Spinal cord (tissue), 10 donors: Measurements from ENCODE around the gene NEK10. TPM values are rescaled to one million over a fixed set of nuclear protein-coding genes. Genes with fewer than 3 reads are reported as not detected.

ENCODE experiments used
- DNase-seq, 6 donors: peaks; one replicate each; pipeline versions ENCODE4 v3.0.0 to v3.0.0-alpha.2; 2013 to 2015; ENCODE audit warnings: low spot score in 6 of 6, low read depth in 4 of 6
- H3K27ac ChIP-seq: one replicate; pipeline ENCODE4 v1.5.1; 2013; ENCODE audit warnings: low read depth, low read length, control low read depth
- H3K27me3 ChIP-seq: one replicate; pipeline ENCODE4 v1.6.1; 2013; ENCODE audit warnings: low read length; ENCODE audit not compliant: control insufficient read depth, insufficient read depth
- H3K36me3 ChIP-seq: one replicate; pipeline ENCODE4 v1.6.1; 2013; ENCODE audit warnings: low read length; ENCODE audit not compliant: control insufficient read depth, insufficient read depth
- H3K4me1 ChIP-seq: one replicate; pipeline ENCODE4 v1.6.1; 2013; ENCODE audit warnings: low read length; ENCODE audit not compliant: control insufficient read depth, insufficient read depth
- H3K4me3 ChIP-seq: one replicate; pipeline ENCODE4 v1.5.1; 2013; ENCODE audit warnings: low read depth, low read length, control low read depth
- H3K9me3 ChIP-seq: one replicate; pipeline ENCODE4 v1.6.1; 2013; ENCODE audit warnings: low read length; ENCODE audit not compliant: control insufficient read depth, insufficient read depth
- WGBS: methylation state at CpG from one replicate; pipeline ENCODE4 v1.1.5; 2013; ENCODE audit warnings: missing lambda C conversion rate; ENCODE audit not compliant: insufficient coverage; 5-methylcytosine and 5-hydroxymethylcytosine counted together
- polyA plus RNA-seq, 2 donors: library from polyadenylated mRNA; unstranded; fragments of 120-200 nt; gene quantifications; one replicate each; pipeline ENCODE4 v1.2.1, GENCODE V29; 2013; ENCODE audit not compliant: insufficient read length in 2 of 2
- total RNA-seq, 2 donors: library from RNA; depleted of rRNA in 1 of 2; stranded (reverse); fragments of 120-200 nt in 1 of 2; fragments of >200 nt in 1 of 2; gene quantifications; one replicate each; pipeline versions ENCODE4 v1.2.3 to v1.2.4, GENCODE V29; 2013 to 2014
- donor health status: healthy.

Gene NEK10
- total and polyA plus RNA-seq, 4 donors, result 6.1 to 33.1 (median 10.6) TPM

DNA sequence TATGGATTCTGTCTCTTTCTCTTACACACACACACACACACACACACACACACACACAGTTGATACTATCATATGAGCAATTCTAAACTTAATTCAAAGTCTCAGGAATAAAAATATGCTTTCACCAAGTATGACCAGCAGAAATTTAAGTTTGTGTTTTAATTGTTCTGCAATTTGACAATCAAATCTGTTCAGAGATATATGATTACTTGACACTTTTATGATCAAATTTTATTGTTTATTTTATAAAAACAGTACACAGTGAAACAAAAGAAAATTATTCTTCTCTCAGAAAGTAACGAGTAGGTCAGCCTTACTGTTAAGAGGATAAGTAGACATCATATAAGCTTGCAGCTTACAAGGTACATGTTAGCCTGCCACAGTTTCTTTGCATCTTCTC is 114.3 kb downstream of the NEK10 start:
- no peak for DNase-seq
- no peak overlapping the region for H3K27ac ChIP-seq
- WGBS, result no CpG with 5 or more reads among the region's 1 CpG
- no peaks in the 10 kb centered on the region for H3K36me3 ChIP-seq
- H3K27me3 ChIP-seq, result no peaks in the 10 kb centered on the region
- no peaks in the 10 kb centered on the region for H3K4me1 ChIP-seq
- H3K4me3 ChIP-seq, result no peak overlapping the region
- H3K9me3 ChIP-seq, result no peaks in the 10 kb centered on the region

DNA sequence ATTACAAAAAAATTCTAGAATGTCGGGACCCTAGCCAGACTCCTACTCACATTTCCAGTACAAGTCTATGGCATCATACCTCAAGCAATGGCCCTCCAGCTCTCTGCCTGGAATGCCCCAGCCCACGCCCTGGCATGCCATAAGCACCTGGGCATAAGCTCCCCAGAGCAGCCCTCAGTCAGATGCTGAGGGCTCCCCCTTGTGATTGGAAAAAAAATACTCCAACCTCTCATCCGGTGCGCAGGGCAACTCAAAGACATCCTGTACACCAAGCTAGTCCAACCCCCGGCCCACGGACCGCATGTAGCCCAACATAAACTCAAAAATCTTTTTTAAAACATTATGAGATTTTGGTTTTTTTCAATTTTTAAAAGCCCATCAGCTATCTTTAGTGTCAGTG is 115.4 kb downstream of the NEK10 start:
- H3K4me3 ChIP-seq, result no peak overlapping the region
- H3K27me3 ChIP-seq, result no peaks in the 10 kb centered on the region
- H3K27ac ChIP-seq, result no peak overlapping the region
- no peaks in the 10 kb centered on the region for H3K9me3 ChIP-seq
- no peak for DNase-seq
- H3K36me3 ChIP-seq, result no peaks in the 10 kb centered on the region
- no peaks in the 10 kb centered on the region for H3K4me1 ChIP-seq
- 70% methylated on average over 3 of the region's 7 CpGs for WGBS

DNA sequence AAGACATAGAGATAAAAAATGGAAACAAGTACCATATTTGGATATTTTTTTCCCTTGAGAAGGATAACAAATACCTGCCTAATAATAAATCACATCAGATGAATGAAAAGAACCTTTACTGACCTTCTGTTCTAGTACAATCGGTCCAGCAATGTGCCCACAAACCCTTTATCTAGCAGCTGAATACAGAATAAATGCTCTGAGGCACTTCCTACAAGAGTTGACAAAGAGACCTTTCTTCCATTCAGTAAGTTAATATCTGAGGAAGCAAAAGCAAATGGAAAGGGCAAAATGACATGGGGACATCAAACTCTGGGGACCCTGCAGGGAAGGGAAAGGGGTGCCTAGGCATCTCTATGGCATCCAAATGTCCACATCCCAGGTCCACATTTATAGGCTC is 115.8 kb downstream of the NEK10 start:
- no peak for DNase-seq
- Histone ChIP-seq H3K4me3 (no peak overlapping the region), H3K36me3 (no peaks in the 10 kb centered on the region), H3K27ac (no peak overlapping the region), H3K4me1 (no peaks in the 10 kb centered on the region), H3K27me3 (no peaks in the 10 kb centered on the region), H3K9me3 (no peaks in the 10 kb centered on the region)
- WGBS, result no CpG with 5 or more reads among the region's 1 CpG

DNA sequence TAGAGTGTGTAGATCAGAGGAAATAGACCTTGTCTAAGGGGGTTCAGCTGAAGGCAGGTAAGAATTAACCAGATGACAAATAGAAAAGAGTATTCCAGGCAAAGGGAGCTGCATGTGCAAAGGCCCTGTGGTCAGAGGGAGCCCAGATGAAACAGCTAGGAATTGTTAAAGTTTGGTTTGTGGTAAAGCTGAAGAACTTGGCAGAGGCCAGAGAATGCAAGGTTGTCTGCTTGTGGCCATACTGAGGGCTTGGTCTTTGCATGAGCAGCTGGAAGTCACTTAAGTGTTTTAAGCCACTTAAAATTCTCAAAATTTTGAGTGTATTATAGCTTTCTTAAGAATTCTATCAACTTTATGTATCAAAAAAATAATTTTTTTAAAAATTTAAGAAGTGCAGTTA is 116.5 kb downstream of the NEK10 start:
- Histone ChIP-seq H3K4me3 (no peak overlapping the region), H3K36me3 (no peaks in the 10 kb centered on the region), H3K27me3 (no peaks in the 10 kb centered on the region), H3K4me1 (no peaks in the 10 kb centered on the region), H3K9me3 (no peaks in the 10 kb centered on the region), H3K27ac (no peak overlapping the region)
- DNase-seq, result no peak

DNA sequence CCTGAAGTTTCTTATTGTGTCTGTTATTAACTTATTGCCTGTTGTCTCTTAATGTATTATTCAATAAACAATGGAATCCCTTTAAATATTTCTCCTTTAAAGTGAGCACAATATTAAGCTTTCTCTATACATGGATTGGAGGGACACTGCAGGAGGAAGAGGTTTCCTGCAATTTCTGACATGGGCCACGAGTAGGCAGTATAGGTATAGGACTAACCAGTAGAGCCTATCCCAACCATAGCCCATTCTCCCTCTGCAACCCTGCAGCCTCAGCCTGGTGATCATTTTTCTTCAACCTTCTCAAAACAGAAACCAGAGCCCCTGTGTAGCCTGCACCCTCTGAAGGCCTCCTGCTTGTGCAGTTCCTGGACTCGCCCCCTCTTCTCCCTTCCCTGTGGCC is 124.8 kb downstream of the NEK10 start:
- no peak for DNase-seq
- no peak overlapping the region for H3K27ac ChIP-seq
- H3K4me3 ChIP-seq, result no peak overlapping the region
- no peaks in the 10 kb centered on the region for H3K27me3 ChIP-seq
- H3K9me3 ChIP-seq, result no peaks in the 10 kb centered on the region
- H3K36me3 ChIP-seq, result no peaks in the 10 kb centered on the region
- WGBS, result 91% methylated on average over 1 of the region's 2 CpGs
- no peaks in the 10 kb centered on the region for H3K4me1 ChIP-seq

DNA sequence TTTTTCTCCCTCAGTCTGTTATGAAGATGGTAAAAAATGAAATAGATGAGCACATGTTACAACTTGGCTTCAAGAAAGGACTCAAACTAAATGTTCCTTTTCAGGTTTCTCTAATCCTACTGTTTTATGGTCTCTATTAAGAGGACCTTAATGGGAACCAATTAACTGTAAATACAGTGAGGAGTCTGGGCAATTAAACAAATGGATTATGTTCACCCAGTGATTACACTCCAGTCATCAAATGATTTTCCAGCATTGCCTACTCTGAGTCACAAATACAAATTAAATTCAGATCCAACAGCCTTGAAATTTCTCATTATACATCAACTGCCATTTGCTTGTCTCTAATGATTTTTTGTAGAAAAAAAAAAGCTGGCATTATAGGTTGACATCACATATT is 129.2 kb downstream of the NEK10 start:
- no peak overlapping the region for H3K27ac ChIP-seq
- peaks cover 1% of the 10 kb centered on the region for H3K9me3 ChIP-seq
- no peaks in the 10 kb centered on the region for H3K36me3 ChIP-seq
- no peaks in the 10 kb centered on the region for H3K27me3 ChIP-seq
- no peaks in the 10 kb centered on the region for H3K4me1 ChIP-seq
- H3K4me3 ChIP-seq, result no peak overlapping the region
- peak in 4 of 6 donors; percentile 19 to 92 (median 27) for DNase-seq

DNA sequence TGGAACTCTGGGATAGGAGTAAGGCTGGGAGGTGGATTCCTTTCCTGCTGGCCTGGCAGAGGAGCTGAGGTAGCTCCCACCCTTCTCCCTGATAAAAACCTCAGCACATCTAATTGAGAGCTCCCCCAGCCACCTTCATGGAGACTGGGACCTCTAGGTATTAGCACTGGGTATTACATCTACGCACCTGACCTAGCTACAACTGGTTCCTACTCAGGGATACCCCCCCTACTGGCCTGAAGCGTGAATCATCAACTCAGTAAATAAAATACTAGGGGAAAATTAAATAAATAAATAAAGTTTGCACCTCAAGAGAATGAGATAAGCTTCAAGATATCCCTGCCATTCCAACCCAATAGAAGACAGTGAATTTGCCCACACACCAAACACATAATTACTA is 140.4 kb downstream of the NEK10 start:
- Histone ChIP-seq H3K4me3 (no peak overlapping the region), H3K27ac (no peak overlapping the region), H3K27me3 (no peaks in the 10 kb centered on the region), H3K4me1 (no peaks in the 10 kb centered on the region), H3K36me3 (no peaks in the 10 kb centered on the region), H3K9me3 (peaks cover 2% of the 10 kb centered on the region)
- WGBS, result no CpG with 5 or more reads among the region's 2 CpGs
- DNase-seq, result no peak

DNA sequence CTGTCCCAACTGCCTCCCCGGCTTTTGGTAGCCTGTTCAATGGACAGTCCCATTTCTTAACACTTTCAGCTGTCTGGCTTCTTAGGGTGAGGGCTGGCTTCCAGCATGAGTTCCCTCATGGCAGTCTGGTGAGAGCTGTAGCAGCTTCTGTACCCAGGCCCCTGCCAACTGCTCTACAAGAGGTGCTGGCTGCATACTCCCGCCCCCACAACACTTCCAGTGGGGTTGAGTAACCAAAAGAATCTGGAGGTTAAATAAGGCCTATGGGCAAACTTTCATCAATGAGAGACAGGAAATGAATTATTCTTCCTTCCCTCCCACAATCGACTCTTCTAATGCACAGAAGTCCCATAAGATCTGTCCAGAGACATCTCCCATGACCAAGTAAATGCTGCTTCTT is 145.0 kb downstream of the NEK10 start:
- DNase-seq, result no peak
- no peaks in the 10 kb centered on the region for H3K9me3 ChIP-seq
- 95% methylated on average over 2 of the region's 3 CpGs for WGBS
- H3K4me3 ChIP-seq, result no peak overlapping the region
- H3K27me3 ChIP-seq, result no peaks in the 10 kb centered on the region
- H3K4me1 ChIP-seq, result no peaks in the 10 kb centered on the region
- no peak overlapping the region for H3K27ac ChIP-seq
- H3K36me3 ChIP-seq, result no peaks in the 10 kb centered on the region

DNA sequence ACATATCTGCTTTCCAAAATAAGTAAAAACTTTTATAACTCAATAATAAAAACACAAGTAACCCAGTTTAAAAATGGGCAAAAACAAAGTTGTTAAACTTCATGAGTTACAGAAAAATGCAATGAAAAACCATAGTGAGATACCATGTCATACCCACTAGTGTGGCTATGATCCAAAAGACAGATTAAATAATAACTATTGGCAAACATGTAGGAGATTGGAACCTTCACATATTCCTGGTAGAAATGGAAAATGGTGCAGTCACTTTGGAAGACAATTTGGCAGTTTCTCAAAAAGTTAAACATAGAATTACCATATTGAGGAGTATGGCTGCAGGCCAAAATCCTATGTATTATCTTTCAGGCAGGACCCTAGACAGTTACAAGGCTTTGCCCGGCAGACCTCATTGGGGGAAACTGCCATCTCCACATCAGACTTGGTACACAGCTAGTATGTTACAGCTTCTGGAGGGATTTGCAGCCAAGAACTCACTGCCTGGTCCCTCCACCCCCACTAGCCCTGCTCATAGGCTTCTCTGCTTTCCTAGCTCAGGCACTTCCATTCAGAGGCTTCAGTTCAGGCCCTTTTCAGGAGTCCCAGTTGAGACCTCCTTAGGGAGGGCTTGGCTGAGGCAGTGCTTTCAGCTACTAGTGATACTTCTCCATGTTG is 147.8 kb downstream of the NEK10 start:
- no peaks in the 10 kb centered on the region for H3K27me3 ChIP-seq
- no peaks in the 10 kb centered on the region for H3K36me3 ChIP-seq
- no peaks in the 10 kb centered on the region for H3K9me3 ChIP-seq
- no peak overlapping the region for H3K4me3 ChIP-seq
- no peaks in the 10 kb centered on the region for H3K4me1 ChIP-seq
- peak in 1 of 6 donors; percentile 70 for DNase-seq
- WGBS, result 75% methylated on average over 1 of the region's 1 CpG
- H3K27ac ChIP-seq, result no peak overlapping the region

DNA sequence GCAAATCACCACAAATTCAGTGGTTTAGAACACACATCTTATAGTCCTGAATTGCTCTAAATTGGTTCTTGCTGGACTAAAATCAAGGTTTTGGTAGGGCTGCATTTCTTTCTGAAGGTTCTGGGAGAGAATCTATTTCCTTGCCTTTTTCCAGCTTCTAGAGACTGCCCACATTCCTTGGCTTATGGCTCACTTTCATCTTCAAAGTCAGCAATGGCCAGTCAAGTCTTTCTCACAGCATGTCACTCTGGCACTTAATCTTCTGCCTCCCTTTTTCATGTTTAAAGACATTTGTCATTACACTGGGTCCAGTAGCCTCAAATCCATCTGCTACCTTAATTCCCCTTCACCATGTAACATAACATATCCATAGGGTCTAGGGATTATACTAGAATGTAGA is 149.0 kb downstream of the NEK10 start:
- no peak for DNase-seq
- Histone ChIP-seq H3K4me3 (no peak overlapping the region), H3K27ac (no peak overlapping the region), H3K9me3 (no peaks in the 10 kb centered on the region), H3K27me3 (no peaks in the 10 kb centered on the region), H3K36me3 (no peaks in the 10 kb centered on the region), H3K4me1 (no peaks in the 10 kb centered on the region)
